ENCODE data around the gene XRCC6.

DNA sequence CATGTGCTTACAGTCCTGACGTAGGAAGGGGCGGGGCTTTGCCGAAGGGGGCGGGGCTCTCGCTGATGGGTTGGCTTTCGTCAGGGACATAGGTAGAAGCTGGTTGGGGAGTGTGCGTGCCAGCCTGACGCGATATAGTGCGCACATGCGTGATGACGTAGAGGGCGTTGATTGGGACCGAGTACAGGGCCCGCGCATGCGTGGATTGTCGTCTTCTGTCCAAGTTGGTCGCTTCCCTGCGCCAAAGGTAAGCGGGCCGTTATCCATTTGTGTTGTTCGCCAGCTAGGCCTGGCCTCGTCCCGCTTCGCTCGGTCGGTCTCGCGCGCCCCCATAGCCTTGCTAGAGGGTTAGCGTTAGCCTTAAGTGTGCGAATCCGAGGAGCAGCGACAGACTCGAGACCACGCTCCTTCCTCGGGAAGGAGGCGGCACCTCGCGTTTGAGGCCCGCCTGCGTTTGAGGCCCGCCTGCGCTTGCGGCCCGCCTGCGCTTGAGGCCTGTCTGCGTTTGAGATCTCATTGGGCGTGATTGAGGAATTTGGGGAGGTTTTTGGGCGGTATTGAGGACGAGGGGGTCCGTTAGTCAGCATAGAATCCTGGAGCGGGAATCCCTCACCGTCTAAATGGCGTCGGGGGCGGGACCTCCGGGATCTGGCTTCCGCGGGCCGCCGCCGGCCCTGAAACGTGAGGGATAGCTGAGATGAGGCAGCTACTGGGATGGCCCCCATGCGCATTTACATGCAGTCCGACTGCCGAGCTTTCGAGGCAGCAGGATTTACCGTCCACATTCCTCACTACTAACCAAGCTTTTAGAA lies at the start of gene XRCC6:
- no peak for TF ChIP-seq YY1 (IDR thresholded peaks at IDR 0.05; ENCODE audit: insufficient read depth, insufficient read length)
- TF ChIP-seq SUZ12 (IDR thresholded peaks at IDR 0.05; ENCODE audit: extremely low read depth, insufficient read depth, insufficient read length), result no peak
- no peak for TF ChIP-seq ZNF274 (IDR thresholded peaks at IDR 0.05; ENCODE audit: low read depth, low read length)

All from NT2/D1 (cell line).